ENCODE measurements around the gene CBLB. TPM values are rescaled to one million over a fixed set of nuclear protein-coding genes. Genes with fewer than 3 reads are reported as not detected.

The CBLB gene
- polyA plus RNA-seq, 3 donors, result 43.2 to 57.0 (median 49.9) TPM

DNA sequence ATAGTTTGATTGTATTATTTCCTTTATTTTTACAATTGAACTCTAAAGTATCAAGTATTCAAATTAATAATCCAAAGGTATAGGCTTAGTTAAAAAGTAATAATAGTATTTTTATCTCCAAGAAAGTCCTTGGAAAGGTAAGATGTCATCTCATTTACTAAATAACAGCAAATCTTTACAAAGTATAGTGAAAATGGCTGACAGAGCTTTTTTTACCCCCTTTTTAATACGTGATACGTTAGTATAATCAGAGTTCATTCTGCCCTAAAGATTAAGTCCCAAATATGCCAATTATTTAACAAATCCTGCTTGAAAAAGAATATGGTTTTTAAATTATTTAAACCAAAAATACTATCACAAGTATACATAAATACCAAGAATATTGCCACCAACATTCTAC lies 12.2 kb downstream of the CBLB start:
- DNase-seq (ENCODE audit: extremely low read depth in 1 of 11, low read depth in 9 of 11, low spot score in 4 of 11), result no peak

DNA sequence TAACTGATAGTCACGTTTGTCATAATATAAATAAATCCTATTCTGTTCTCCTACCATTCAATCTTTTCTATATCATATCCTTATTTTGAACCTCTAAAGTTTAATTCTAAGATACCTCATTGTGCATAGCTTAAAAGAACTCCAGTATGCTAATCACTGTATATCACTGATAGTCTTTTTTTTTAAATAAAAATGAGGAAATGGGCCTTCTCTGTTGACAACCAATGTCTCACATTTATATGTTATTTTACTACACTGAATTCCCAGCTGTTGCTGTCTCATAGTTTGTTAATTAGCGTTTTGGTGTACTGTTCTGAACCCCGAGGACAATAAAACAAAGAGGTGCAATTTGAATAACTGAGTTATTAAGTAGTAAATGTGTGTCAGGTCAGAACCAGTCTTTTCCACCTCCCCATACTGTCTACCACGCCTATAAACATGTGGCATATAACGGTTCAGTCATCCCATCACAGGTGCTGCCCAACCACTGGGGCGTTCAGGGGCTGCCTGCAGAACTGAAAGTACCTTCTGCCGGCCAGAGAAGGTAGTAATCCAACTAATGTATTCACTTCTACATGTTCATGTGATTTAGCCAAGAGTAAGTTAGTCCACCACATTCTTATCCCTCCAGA lies 14.9 kb downstream of the CBLB start:
- DNase-seq (ENCODE audit: extremely low read depth in 1 of 11, low read depth in 9 of 11, low spot score in 4 of 11), result no peak

DNA sequence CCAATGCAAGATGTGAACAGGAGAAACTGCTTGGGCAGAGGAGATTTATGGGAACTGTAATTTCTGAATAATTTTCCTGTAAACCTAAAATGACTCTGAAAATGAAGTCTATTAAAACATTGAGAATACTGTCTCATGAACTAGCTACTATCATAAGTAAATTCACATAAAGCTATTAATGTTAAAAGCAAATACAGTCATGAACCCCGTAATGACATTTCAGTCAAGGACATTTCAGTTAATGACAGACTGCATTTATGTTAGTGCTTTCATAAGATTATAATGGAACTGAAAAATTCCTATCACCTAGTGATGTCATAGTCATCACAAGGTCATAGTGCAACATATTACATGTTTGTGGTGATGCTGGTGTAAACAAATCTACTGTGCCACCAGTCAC lies 17.2 kb downstream of the CBLB start:
- DNase-seq (ENCODE audit: extremely low read depth in 1 of 11, low read depth in 9 of 11, low spot score in 4 of 11), result no peak

DNA sequence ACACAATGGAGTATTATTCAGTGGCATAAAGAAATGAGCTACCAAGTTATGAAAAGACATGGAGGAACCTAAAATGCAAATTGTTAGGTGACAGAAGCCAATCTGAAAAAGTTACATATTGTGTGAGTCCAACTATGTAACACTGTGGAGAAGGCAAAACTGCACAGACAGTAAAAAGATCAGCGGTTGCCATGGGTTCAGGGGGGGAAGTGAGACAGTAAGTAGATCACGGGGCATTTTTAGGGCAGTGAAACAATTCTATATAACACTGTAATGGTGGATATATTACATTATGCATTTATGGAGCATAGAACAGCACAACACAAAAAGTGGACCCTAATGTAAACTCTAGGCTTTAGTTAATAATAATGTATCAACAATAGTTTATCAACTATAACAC lies 17.6 kb downstream of the CBLB start:
- no peak for DNase-seq (ENCODE audit: extremely low read depth in 1 of 11, low read depth in 9 of 11, low spot score in 4 of 11)

DNA sequence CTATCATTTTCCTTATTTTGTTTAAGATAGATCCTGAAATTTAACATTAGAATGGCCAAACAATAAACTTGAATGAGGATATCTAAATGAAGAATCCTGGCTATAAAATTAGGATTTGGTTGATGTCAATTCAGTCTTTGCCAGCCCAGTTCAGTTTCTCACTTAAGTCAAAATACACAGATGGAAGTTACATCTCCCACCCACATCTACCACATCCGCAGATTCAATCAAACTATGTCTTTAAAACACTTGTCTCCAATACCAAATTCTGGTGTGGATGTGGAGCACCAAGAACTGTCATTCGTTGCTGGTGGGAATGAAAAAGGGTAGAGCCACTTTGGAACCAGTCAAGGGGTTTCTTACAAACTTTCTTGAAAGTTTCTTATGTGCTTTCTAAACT lies 18.2 kb downstream of the CBLB start:
- no peak for DNase-seq (ENCODE audit: extremely low read depth in 1 of 11, low read depth in 9 of 11, low spot score in 4 of 11)

DNA sequence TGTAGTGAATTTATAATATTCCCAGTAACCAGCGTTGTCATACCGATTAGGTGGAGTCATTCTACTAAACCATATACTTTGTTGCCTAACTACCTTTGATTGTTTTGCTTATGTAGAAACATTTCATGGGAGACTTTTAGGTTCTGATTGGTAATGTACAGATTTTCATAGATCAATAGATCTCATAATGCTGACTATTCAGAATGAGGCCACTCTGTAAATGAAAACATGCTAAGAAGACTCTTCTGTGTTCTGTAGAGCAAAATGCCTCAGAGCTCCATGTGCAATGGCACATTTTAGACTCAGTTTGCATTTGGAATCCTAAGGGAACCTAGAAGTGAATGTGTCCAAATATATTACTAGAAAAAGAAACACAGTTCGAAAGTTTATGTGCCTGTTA lies 20.0 kb downstream of the CBLB start:
- no peak for DNase-seq (ENCODE audit: extremely low read depth in 1 of 11, low read depth in 9 of 11, low spot score in 4 of 11)

- no peak for DNase-seq (ENCODE audit: extremely low read depth in 1 of 11, low read depth in 9 of 11, low spot score in 4 of 11)
Observed at GRCh38 chr3:105847865-105848264, 20.9 kb downstream of the CBLB start.

DNA sequence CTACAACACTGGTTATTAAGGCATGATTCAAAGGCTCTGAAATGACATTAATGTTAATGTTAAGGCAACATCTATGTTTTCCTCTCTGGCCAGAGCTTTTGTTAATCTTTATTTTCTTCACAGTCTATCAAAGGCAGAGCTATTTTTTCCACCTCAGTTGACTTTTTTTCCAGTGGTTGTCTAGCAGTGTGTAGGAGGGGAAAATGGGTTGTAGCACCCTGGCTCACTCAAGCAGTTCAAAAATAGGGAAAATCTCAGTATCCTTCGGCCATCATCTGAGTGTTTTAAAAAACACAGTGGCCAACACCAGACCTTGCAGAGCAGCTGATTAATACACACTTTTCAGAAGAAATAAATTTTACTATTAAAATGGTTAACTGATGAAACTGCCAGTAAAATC lies 21.4 kb downstream of the CBLB start:
- no peak for DNase-seq (ENCODE audit: extremely low read depth in 1 of 11, low read depth in 9 of 11, low spot score in 4 of 11)

GRCh38 chr3:105846809-105847208 lies 22.0 kb downstream of the CBLB start:
- DNase-seq (ENCODE audit: extremely low read depth in 1 of 11, low read depth in 9 of 11, low spot score in 4 of 11), result no peak

DNA sequence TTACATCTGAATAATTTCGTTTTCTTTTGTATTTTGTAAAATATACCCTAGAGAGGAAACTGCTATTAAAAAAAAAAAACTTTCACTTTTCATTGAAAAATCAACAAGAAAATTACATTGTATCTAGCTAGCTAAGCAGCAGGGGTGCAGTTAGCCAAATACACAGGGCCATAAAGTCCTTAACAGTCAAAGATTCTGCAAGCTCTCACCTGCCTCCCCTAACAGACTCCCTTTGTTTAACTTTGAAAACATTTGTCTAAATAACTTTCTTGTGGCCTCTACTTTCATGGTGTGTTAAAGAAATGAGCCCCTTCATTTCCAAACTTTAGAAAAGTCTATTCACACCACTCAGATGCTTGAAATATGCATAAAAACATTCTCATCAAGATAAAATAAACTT lies 23.3 kb downstream of the CBLB start:
- no peak for DNase-seq (ENCODE audit: extremely low read depth in 1 of 11, low read depth in 9 of 11, low spot score in 4 of 11)

- no peak for DNase-seq (ENCODE audit: extremely low read depth in 1 of 11, low read depth in 9 of 11, low spot score in 4 of 11)
Observed at GRCh38 chr3:105844704-105845103, 24.1 kb downstream of the CBLB start.

DNA sequence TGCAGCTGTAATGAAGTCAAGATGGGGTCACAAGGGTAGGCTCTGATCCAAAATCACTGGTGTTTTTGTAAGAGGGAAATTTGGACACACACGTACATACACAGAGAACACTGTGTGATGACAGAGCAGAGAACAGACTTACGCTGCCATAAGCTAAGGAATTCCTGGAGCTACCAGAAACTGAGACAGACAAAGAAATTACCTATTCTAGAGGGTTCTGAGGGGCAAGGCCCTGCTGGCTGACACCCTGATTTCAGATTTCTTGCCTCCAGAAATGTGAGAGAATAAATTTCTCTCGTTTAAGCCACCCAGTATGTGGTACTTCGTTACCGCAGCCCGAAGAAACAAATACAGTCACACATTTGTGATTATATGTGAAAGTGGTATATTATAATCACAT lies 24.8 kb downstream of the CBLB start:
- DNase-seq (ENCODE audit: extremely low read depth in 1 of 11, low read depth in 9 of 11, low spot score in 4 of 11), result no peak

GRCh38 chr3:105842943-105843342 lies 25.9 kb downstream of the CBLB start:
- no peak for DNase-seq (ENCODE audit: extremely low read depth in 1 of 11, low read depth in 9 of 11, low spot score in 4 of 11)

- DNase-seq (ENCODE audit: extremely low read depth in 1 of 11, low read depth in 9 of 11, low spot score in 4 of 11), result no peak
Observed at GRCh38 chr3:105842449-105842848, 26.4 kb downstream of the CBLB start.

DNA sequence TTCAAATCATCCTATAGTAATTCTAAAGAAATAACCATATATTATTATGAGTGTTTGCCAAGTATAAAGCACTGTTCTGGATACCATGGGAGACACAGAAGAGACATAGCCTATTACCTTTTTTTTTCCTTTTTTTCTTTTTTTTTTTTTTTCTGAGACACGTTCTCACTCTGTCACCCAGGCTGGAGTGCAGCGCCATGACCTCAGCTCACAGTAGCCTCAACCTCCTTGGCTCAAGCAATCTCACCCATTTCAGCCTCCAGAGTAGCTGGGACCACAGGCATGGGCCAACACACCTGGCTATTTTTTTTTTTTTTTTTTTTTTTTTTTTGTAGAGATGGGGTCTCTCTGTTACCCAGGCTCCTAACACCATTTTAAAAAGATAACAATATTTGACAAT lies 30.9 kb downstream of the CBLB start:
- DNase-seq (ENCODE audit: extremely low read depth in 1 of 11, low read depth in 9 of 11, low spot score in 4 of 11), result no peak

GRCh38 chr3:105837143-105837740 lies 31.6 kb downstream of the CBLB start:
- no peak for DNase-seq (ENCODE audit: extremely low read depth in 1 of 11, low read depth in 9 of 11, low spot score in 4 of 11)

GRCh38 chr3:105836533-105836932 lies 32.3 kb downstream of the CBLB start:
- DNase-seq (ENCODE audit: extremely low read depth in 1 of 11, low read depth in 9 of 11, low spot score in 4 of 11), result peak in 1 of 11 donors; percentile 27

GRCh38 chr3:105835606-105836005 lies 33.2 kb downstream of the CBLB start:
- DNase-seq (ENCODE audit: extremely low read depth in 1 of 11, low read depth in 9 of 11, low spot score in 4 of 11), result no peak

DNA sequence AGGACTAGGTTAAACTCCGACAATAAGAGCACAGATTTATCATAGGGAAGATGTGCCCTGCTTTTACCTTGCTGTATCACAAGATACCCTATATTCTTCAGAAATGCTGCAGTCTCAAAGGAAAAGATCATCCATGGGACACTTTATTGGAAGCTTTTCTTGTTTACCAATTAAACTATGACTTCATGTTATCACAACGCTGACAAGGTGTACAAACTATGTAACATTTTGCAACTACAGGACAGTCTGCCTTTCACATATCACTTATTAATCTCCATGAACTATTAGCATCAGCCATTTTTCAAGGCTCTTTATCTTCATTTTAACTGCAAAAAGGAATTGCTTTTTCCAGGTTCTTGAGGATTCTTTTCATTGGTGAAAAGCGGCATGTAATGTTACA lies 34.0 kb downstream of the CBLB start:
- no peak for DNase-seq (ENCODE audit: extremely low read depth in 1 of 11, low read depth in 9 of 11, low spot score in 4 of 11)

- no peak for DNase-seq (ENCODE audit: extremely low read depth in 1 of 11, low read depth in 9 of 11, low spot score in 4 of 11)
Observed at GRCh38 chr3:105832644-105833043, 36.2 kb downstream of the CBLB start.

GRCh38 chr3:105830836-105831235 lies 38.0 kb downstream of the CBLB start:
- no peak for DNase-seq (ENCODE audit: extremely low read depth in 1 of 11, low read depth in 9 of 11, low spot score in 4 of 11)
